ENCODE measurements around the gene DNAAF8.
A peak's percentile ranks its signal among the peaks of the same experiment; 100 is the strongest.

DNAAF8 gene

DNA sequence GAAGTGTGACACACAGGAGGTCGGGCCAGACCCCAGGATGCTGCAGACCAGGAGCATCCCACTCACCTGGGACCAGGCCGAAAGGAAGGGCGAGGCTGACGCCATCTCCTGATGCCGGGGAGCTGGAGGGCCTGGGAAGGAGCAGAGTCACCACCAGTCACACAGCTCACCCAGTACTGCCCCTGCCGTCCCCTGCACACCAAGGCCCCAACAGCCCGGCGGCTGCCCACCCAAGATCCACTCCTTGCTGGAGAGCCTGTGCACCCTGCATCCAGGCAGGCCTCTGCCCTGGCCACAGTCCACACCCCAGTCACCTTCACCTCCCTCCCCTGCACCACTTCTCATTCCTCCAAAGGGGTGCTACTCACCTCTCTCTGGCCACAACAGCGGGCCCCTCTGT lies 27.9 kb downstream of the DNAAF8 start:
- DNase-seq (ENCODE audit: low read depth): no peak
- no peak overlapping the region for H3K4me3 ChIP-seq (ENCODE audit: control insufficient read depth, low read depth, low read length)
- TF ChIP-seq, protein P1, sequence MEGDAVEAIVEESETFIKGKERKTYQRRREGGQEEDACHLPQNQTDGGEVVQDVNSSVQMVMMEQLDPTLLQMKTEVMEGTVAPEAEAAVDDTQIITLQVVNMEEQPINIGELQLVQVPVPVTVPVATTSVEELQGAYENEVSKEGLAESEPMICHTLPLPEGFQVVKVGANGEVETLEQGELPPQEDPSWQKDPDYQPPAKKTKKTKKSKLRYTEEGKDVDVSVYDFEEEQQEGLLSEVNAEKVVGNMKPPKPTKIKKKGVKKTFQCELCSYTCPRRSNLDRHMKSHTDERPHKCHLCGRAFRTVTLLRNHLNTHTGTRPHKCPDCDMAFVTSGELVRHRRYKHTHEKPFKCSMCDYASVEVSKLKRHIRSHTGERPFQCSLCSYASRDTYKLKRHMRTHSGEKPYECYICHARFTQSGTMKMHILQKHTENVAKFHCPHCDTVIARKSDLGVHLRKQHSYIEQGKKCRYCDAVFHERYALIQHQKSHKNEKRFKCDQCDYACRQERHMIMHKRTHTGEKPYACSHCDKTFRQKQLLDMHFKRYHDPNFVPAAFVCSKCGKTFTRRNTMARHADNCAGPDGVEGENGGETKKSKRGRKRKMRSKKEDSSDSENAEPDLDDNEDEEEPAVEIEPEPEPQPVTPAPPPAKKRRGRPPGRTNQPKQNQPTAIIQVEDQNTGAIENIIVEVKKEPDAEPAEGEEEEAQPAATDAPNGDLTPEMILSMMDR (IDR thresholded peaks at IDR 0.05; ENCODE audit: control insufficient read depth, insufficient read depth, low read depth, low read length, missing control alignments): no peak

DNA sequence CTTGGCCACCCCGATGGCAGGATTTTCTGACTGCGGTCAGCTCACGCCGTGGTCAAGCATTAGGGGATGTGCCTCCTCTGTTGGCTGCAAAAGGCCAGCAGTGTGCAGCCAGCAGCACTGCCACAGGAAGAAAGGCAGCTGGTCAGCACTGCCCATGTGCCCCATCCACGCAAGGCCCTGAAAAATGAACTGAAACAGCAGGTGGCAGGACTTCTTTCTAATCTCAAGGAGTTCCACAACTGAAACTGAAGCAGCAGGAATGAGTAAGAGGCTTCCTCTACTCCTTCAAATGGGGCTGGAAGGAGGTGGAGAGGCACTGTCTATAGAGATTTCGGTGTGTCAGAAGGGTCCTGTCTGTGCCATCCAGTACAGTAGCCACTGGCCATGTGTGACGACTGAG lies 29.5 kb downstream of the DNAAF8 start:
- no peak overlapping the region for H3K4me3 ChIP-seq (ENCODE audit: control insufficient read depth, low read depth, low read length)
- no peak for DNase-seq (ENCODE audit: low read depth)
- TF ChIP-seq, protein P1 (IDR thresholded peaks at IDR 0.05; ENCODE audit: control insufficient read depth, insufficient read depth, low read depth, low read length, missing control alignments): no peak

DNA sequence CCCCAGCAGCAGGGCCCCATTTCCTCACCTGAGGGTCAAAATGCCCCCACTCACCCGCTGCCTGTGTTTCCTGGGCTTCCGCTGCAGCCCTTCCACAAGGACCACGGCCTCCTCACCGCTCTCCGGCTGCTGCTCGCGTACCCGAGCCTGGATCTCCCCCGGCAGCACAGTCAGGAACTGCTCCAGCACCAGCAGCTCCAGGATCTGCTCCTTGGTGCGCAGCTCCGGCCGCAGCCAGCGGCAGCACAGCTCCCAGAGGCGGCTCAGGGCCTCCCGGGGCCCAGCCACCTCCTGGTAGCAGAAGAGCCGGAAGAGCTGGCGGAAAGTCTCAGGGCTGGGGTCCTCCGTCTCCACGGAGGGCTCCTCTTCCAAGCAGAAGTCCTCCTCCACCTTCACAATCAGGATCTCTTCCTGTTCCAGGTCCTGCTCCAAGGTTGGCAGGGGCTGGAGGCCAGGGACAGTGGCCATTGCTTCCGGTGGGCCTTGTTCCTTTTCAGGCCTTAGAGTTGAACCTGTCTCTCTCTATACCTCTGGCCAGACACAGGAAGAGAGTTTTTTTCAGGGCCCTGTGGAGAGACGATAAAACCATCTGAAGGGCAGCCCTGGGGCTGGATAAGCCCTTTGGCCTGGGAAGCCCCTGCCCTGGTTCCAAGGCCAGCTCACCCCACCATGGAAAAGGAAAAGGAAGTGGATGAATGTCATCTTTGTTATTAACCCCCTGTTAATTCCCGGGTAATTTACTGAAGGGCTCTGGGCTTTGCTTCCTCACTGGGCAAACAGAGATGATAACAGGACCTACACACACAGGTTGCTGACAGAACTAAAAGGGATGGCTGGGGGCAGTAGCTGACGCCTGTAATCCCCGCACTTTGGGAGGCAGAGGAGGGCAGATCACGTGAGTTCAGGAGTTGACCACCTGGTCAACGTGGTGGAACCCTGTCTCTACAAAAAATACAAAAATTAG lies 31.5 kb downstream of the DNAAF8 start:
- DNase-seq (ENCODE audit: low read depth): no peak
- peak overlapping the region; percentile 87 for H3K4me3 ChIP-seq (ENCODE audit: control insufficient read depth, low read depth, low read length)
- TF ChIP-seq, protein P1 (IDR thresholded peaks at IDR 0.05; ENCODE audit: control insufficient read depth, insufficient read depth, low read depth, low read length, missing control alignments): no peak

DNA sequence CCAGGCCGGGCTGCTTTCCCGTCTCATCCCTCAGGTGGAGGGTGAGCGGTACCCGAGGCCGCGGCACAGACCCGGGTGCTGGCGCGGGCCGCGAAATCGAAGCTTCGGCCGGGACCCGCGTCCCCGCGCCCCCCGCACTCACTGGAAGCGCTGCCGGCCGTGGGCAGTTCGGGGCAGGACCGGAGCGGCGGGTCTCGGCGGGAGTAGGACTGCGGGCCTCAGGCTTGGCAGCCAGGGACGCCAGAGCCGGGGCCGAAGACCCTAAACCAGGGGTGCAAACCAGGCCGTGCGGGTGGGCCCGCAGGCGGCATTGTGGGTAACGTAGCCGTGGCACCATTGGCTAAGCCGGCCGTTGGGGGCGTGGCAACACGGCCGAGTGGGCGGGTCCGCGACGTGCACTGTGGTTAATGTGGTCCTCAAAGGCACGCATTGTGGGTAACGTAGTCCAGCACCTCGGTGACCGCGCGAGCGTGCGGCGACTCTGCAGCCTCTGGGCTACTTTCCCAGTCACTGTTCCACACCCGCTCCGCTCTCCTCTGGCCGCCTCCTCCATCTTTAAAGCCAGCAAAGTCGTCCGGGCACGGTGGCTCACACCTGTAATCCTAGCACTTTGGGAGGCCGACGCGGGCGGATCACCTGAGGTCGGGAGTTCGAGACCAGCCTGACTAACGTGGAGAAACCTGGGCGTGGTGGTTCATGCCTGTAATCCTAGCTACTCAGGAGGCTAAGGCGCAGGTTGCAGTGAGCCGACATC lies 32.7 kb downstream of the DNAAF8 start, which contains the start of gene ZNF500:
Gene ZNF500 (minus strand): TSS at position 288 of the 754 bp plus-strand sequence. CDS start 1,184 bp downstream, outside the sequence.
- peak within 1 kb of the TSS; percentile 87 for H3K4me3 ChIP-seq (ENCODE audit: control insufficient read depth, low read depth, low read length)
- DNase-seq (ENCODE audit: low read depth): peak; percentile 82
- TF ChIP-seq, protein P1 (IDR thresholded peaks at IDR 0.05; ENCODE audit: control insufficient read depth, insufficient read depth, low read depth, low read length, missing control alignments): no peak

DNA sequence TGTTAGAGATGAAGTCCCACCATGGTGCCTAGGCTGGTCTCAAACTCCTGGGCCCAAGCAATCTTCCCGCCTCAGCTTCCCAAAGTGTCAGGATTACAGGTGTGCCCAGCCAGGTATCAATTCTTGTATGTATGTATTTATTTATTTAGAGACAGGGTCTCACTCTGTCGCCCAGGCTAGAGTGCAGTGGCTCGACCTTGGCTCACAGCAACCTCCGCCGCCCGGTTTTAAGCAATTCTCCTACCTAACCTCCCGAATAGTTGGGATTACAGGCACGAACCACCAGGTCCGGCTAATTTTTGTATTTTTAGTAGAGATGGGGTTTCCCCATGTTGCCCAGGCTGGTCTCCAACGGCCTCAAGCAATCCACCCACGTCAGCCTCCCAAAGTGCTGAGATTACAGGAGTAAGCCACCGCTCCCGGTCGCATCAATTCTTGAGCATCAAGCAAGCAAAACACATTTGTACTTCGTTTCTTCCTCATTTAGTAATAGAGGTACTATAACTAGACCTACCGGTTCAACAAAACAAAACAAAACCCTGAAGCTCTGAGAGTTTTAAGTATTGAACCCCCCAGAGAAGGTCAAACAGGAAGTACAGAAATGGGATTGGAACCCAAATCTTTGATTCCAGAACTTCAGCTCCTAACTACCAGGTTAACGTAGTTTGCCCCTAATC lies 33.7 kb downstream of the DNAAF8 start:
- TF ChIP-seq, protein P1 (IDR thresholded peaks at IDR 0.05; ENCODE audit: control insufficient read depth, insufficient read depth, low read depth, low read length, missing control alignments): no peak
- H3K4me3 ChIP-seq (ENCODE audit: control insufficient read depth, low read depth, low read length): peak overlapping the region; percentile 37
- DNase-seq (ENCODE audit: low read depth): no peak
